ENCODE results near the gene JCAD.
"Not testable (repeated sequence)": the region's sequence is repeated elsewhere in the genome, so short reads cannot be mapped to it uniquely, and the experiment has no call there.

The JCAD gene

GRCh38 chr10:30026578-30026977, 32.8 kb downstream of the JCAD start:
- DNase-seq (ENCODE audit: low spot score), result no peak

GRCh38 chr10:30026080-30026479, 33.3 kb downstream of the JCAD start:
- no peak for DNase-seq (ENCODE audit: low spot score)

GRCh38 chr10:30025428-30025827, 34.0 kb downstream of the JCAD start:
- not testable (repeated sequence) for DNase-seq (ENCODE audit: low spot score)

- DNase-seq (ENCODE audit: low spot score), result no peak
Measured at GRCh38 chr10:30022590-30022989, 36.8 kb downstream of the JCAD start.

GRCh38 chr10:30019468-30019867, 39.9 kb downstream of the JCAD start:
- no peak for DNase-seq (ENCODE audit: low spot score)

DNA sequence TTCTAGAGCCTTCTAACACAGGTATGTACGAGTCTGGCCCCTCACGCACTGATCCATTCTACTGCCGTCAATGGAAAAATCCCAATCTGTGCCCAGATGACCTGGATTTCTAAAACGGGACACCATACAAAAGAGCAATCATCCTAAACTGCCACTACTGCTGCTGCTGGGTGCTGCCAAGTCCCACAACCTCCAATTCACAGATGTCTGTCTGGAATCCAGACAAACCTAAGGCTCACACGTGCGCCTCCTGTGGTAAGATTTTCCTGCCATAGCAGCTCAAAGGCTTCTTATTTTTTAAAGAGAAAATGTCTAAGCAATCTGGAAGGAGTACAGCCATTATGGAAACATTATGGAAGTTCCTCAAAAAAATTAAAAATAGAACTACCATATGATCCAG, 40.9 kb downstream of the JCAD start:
- no peak for DNase-seq (ENCODE audit: low spot score)

- no peak for DNase-seq (ENCODE audit: low spot score)
Measured at GRCh38 chr10:30017966-30018365, 41.4 kb downstream of the JCAD start.

- no peak for DNase-seq (ENCODE audit: low spot score)
Measured at GRCh38 chr10:30017556-30017955, 41.8 kb downstream of the JCAD start.

GRCh38 chr10:30014511-30014910, 44.9 kb downstream of the JCAD start:
- DNase-seq (ENCODE audit: low spot score), result no peak

DNA sequence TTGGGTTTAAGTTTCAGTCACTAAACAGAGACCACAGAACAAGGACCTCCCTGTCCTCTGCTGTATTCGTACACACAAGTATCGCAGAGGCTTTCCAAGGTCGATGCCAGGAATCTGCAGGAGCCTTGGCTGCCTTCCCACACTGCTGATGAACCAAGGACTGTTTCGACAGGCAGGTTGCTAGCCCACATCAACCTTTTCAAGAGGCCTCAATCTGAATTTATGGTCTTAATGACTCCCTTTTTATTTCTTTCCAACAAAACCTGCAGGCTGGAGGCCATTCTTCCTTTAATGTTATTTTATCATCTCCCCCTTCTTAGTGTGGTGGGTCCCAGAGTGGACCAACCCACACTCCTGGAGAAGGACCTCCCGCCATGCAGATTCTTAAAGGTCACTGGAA, 45.6 kb downstream of the JCAD start:
- DNase-seq (ENCODE audit: low spot score), result no peak

DNA sequence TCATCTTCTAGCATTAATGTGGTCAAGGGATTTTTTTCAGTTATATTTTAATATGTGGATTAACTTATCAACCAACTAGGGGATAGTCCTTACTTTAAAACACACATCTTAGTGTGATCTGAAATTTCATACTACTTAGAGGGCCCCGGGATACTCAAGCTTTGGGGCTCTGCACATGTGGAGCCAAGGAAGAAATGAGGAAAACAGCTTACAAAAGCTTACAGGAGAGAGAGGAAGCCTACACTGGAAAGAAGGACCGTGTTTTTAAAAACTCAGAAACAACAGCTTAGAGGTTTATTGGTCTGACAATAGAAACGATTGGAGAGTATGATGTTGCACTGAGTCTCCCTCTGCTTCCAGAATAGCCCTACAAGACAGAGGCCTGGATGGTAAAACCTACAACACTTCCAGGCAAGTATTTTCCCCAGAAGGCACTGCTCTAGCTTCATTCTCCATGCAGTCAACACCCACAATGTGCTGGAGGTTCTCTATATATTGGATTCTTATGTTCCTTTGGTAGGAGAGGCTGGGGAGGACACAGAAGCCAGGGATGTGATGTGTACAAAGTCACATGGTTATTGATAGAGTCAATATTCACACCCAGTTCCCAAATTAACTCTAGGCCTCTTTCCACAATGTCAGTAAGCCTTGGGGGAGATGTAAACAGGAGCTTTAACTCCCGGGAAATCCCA, 47.3 kb downstream of the JCAD start:
- DNase-seq (ENCODE audit: low spot score), result no peak

- no peak for DNase-seq (ENCODE audit: low spot score)
Measured at GRCh38 chr10:30011396-30011795, 48.0 kb downstream of the JCAD start.

DNA sequence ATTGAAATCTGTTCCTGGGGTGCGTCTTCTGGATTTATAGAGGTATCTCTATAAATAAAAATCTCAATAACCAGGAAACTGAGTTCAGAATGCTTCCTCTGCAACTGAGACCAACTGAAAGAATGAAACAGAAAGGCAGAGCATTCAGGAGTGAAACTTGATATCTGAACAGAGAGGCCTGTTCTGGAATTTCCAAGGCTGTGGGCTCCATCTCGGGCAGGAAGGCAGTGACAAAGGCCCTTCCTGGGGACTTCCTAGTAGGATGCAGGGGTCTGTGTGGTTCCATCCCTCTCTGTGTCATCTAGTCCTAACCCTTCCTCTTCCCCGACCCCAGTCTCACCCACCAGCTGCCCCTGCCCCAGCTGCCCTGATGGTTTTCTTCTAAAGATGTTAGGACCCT, 52.0 kb downstream of the JCAD start:
- no peak for DNase-seq (ENCODE audit: low spot score)

GRCh38 chr10:30006410-30006809, 53.0 kb downstream of the JCAD start:
- DNase-seq (ENCODE audit: low spot score), result no peak

DNA sequence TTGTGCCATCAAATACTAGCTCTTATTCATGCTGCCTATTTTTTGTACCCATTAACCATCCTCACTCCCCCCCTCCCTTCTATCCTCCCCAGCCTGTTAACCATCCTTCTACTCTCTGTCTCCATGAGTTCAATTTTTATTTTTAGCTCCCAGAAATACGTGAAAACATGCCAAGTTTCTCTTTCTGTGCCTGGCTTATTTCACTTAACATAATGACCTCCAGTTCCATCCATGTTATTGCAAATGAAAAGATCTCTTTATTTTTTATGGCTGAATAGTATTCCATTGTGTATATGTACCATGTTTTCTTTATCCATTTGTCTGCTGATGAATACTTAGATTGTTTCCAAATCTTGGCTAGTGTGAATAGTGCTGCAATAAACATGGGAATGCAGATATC, 54.3 kb downstream of the JCAD start:
- not testable (repeated sequence) for DNase-seq (ENCODE audit: low spot score)

DNA sequence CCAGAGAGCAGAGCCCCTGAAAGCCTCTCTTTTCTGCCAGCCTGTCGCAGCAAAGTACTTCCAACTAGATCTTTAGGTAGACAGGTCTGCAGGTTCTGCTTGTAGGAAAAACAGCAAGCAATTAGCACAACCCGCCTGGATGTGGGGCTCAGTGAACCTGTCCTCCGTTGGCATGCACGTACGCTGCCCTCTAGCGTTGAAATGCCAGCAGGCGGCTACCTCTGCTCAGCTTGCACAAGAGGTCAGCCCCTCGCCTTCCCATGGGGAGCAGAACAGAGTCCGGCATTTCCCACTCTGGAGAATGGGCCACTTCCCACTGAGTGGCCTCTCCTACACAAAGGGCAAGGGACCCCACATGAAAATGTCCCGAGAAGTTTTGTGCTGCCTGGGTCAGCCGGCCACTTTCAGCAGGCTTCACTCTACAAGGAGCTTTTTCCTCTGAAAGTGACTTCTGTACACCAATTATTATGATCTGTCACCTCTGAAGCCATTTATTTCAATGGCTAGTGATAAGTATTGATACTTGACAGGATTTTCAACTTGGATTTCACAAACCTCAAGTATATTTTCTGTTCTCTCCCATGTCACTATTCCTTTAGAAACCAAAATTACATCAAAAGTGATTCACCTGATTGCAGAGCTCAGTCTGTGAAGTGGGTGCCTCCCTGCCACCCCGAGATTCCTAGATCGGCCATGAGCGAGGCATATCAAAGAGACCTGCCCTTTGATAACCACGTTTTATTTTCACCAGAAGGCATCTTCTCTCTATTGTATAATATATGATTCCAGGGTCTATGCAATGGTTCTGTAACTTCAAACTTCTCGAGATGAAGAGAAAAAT, 56.7 kb downstream of the JCAD start:
- DNase-seq (ENCODE audit: low spot score), result peak; percentile 17

GRCh38 chr10:30000802-30001571, 58.4 kb downstream of the JCAD start:
- DNase-seq (ENCODE audit: low spot score), result no peak

DNA sequence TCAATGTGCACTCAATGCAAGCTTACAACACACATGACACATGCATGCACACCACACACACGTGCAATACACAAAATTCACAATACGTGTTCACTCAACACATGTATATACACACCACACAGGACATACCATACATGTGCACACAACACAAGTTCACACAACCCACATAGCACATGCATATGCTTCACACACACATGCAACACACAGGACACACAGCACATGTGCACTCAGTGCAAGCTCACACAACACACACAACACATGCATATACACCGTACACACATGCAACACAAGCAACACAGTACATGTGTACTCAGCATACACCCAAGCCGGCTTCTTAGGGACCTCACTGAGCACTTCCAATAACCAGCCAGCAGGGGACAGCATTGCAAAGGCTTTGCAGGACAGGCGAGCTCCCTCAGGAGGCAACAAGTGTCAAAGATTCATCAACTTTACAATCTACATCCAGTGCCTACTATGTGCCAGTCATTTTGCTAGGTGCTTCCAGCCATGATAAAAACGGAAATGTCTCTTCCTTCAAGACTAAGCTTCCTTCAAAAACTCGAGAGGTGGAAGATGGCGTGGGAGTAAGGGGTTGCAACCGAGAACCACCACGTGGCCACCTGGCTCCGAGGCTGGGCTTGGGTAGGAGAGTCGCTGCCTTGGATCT, 61.1 kb downstream of the JCAD start:
- DNase-seq (ENCODE audit: low spot score), result peak; percentile 67

GRCh38 chr10:29994811-29995210, 64.6 kb downstream of the JCAD start:
- DNase-seq (ENCODE audit: low spot score), result no peak

DNA sequence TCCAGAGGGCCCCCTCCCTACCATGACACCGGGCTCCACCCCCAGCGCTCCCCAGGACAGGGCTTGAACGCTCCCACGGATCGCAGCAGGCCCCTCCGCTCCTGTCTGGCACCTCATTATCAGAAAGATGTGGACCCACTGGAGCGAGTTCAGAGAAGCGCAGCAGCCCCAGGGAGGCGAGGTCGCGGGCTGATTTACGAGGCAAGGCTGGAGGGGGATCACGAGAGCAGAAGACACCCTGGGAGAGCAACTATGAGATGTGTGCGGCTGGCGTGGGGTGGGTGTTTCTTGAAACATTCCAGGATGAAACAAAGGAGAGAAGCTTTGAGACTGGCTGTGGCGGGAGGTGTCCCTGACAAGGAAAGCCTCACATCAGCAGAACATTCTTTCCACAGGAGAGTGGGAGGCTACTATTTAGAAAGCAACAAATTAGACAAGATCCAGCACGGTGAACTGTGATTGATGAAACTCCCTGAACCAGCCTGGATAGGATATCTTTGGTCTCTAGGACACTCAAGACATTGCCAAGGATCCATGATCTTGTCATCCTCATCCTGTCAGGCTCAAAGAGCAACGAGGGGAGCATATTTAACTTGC, 66.0 kb downstream of the JCAD start:
- DNase-seq (ENCODE audit: low spot score), result no peak

DNA sequence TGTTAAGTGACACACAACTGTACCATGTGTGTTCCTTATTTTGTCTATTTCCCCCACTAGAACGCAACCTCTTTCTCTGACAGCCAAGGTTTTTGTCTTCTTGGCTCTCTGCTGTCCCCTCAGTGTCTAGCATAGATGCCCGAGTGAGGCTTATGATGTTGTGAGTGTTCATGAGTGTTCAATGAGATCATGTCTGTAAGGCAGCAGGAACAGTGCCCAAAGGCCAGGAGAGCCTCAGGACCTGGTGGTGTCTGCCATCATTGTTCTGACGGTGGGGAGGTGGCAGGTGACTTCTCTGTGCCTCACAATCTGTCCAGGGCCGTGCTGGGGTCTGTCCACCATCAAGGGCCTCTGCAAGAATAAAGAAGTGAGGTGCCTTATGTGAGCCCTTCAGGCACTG, 66.5 kb downstream of the JCAD start:
- DNase-seq (ENCODE audit: low spot score), result no peak

DNA sequence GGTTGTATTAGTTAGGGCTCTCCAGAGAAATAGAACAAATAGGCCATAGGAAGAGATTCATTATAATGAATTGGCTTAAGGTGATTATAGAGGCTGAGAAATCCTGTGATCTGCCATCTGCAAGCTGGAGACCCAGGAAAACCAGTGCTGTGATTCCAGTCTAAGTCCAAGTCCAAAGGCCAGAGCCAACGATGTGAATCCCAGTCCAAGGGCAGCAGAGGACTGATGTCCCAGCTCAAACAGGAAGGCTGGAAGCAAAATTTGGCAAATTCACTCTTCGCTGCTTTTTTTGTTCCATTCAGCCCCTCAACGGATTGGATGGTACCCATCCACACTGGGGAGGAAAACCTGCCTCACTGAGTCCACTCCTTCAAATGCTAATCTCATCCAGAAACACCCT, 68.0 kb downstream of the JCAD start:
- DNase-seq (ENCODE audit: low spot score), result no peak
